Smooth muscle cell (in vitro differentiated cells): ENCODE results near the gene LRCH1. TPM values are rescaled to one million over a fixed set of nuclear protein-coding genes. Genes with fewer than 3 reads are reported as not detected.

Experiments used
- DNase-seq: peaks from one replicate; lab custom pipeline; 2025; ENCODE audit not compliant: unreplicated experiment; lab: John Stamatoyannopoulos, UW
- H2AFZ ChIP-seq: fragments of 200-600 bp; sonication (generic); 2 replicates; pipeline ENCODE4 v1.6.0; 2016; ENCODE audit warnings: antibody characterized with exemption, low read depth, mild to moderate bottlenecking
- H3F3A ChIP-seq: fragments of 200-600 bp; sonication (generic); 2 replicates; pipeline ENCODE4 v1.6.0; 2017; ENCODE audit warnings: antibody characterized with exemption, low read depth
- H3K27ac ChIP-seq: fragments of 200-600 bp; sonication (generic); 2 replicates; pipeline ENCODE4 v1.5.1; 2016; ENCODE audit warnings: low read depth, mild to moderate bottlenecking
- H3K27me3 ChIP-seq: fragments of 200-600 bp; sonication (generic); 2 replicates; pipeline ENCODE4 v1.6.1; 2016; ENCODE audit warnings: low read depth, mild to moderate bottlenecking
- H3K36me3 ChIP-seq: fragments of 200-600 bp; sonication (generic); 2 replicates; pipeline ENCODE4 v1.5.1; 2016; ENCODE audit warnings: low read depth
- H3K4me1 ChIP-seq: fragments of 200-600 bp; sonication (generic); 2 replicates; pipeline ENCODE4 v1.5.1; 2016; ENCODE audit warnings: low read depth
- H3K4me2 ChIP-seq: fragments of 200-600 bp; sonication (generic); 2 replicates; pipeline ENCODE4 v1.6.0; 2016; ENCODE audit warnings: mild to moderate bottlenecking
- H3K4me3 ChIP-seq: fragments of 200-600 bp; sonication (generic); 2 replicates; pipeline ENCODE4 v1.5.1; 2016; ENCODE audit warnings: mild to moderate bottlenecking
- H3K79me2 ChIP-seq: fragments of 200-600 bp; sonication (generic); 2 replicates; pipeline ENCODE4 v1.6.0; 2016; ENCODE audit warnings: low read depth, mild to moderate bottlenecking
- H3K9ac ChIP-seq: fragments of 200-600 bp; sonication (generic); 2 replicates; pipeline ENCODE4 v1.6.0; 2016; ENCODE audit warnings: low read depth
- H3K9me3 ChIP-seq: fragments of 200-600 bp; sonication (generic); replicated peaks from 2 replicates; pipeline ENCODE4 v1.5.1; 2016; ENCODE audit warnings: low read depth
- H4K20me1 ChIP-seq: fragments of 200-600 bp; sonication (generic); 2 replicates; pipeline ENCODE4 v1.6.0; 2016; ENCODE audit warnings: low read depth
- WGBS: methylation state at CpG from one replicate; pipeline ENCODE4 v1.1.7; 2016; ENCODE audit warnings: low lambda C conversion rate; 5-methylcytosine and 5-hydroxymethylcytosine counted together
- polyA plus RNA-seq: library from polyadenylated mRNA; unstranded; fragments of >200 nt; fragmentation: Nextera tagmentation; extraction: Ambion mirVana; gene quantifications from 2 replicates; pipeline ENCODE4 v1.2.1, GENCODE V29; 2016
- total RNA-seq: library from RNA; depleted of rRNA; stranded (reverse); fragments of >200 nt; gene quantifications from 2 replicates; pipeline ENCODE4 v1.2.3, GENCODE V29; 2014
- TF ChIP-seq, protein P1 (sequence below): fragments of 200-600 bp; sonication (generic); IDR thresholded peaks from 2 replicates; pipeline ENCODE4 v1.5.1; 2017; ENCODE audit warnings: borderline replicate concordance, mild to moderate bottlenecking, antibody characterized with exemption; ENCODE audit not compliant: insufficient read depth, poor library complexity, severe bottlenecking

Gene LRCH1
- total and polyA plus RNA-seq, 2 experiments from 2014 or later: 9.4 to 27.7 TPM

DNA sequence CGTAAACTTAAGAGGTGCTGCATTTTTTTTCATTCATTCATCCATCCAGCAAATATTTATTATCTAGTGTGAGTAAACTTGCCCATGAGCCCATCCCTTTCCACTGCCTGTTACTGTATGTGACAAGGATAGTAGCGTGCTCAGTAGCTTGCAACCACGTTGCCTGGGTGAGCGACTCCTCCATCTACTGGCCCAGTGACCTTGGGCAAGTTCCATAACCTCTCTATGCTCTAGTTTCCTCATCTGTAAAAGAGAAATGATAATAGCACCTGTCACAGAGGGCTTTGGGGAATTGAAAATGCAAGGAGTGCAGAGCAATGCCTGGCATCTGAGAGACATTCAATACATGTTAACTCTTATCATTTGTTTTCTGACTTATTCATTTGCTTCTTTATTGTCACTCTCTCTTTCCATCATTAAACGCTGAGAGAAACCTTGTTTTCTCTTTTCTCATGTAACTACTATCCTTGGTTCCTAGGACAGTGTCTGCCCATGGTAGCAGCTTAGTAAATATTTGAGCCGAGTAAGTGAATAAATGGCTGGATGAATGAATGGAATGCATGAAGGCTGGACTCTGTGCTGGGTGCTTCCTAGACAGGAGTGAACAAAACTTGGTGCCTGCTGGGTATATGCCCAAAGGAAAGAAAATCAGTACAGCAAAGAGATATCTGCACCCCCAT lies 19.9 kb downstream of the LRCH1 start:
- TF ChIP-seq, protein P1, sequence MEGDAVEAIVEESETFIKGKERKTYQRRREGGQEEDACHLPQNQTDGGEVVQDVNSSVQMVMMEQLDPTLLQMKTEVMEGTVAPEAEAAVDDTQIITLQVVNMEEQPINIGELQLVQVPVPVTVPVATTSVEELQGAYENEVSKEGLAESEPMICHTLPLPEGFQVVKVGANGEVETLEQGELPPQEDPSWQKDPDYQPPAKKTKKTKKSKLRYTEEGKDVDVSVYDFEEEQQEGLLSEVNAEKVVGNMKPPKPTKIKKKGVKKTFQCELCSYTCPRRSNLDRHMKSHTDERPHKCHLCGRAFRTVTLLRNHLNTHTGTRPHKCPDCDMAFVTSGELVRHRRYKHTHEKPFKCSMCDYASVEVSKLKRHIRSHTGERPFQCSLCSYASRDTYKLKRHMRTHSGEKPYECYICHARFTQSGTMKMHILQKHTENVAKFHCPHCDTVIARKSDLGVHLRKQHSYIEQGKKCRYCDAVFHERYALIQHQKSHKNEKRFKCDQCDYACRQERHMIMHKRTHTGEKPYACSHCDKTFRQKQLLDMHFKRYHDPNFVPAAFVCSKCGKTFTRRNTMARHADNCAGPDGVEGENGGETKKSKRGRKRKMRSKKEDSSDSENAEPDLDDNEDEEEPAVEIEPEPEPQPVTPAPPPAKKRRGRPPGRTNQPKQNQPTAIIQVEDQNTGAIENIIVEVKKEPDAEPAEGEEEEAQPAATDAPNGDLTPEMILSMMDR: no peak
- Histone ChIP-seq H3K9ac (no peak overlapping the region), H3F3A (no peaks in the 10 kb centered on the region), H3K9me3 (no peaks in the 10 kb centered on the region), H3K4me2 (no peak overlapping the region), H3K36me3 (no peaks in the 10 kb centered on the region), H3K79me2 (peaks cover 90% of the 10 kb centered on the region), H3K27ac (no peak overlapping the region), H4K20me1 (peaks cover 97% of the 10 kb centered on the region), H3K27me3 (no peaks in the 10 kb centered on the region), H3K4me3 (no peak overlapping the region), H3K4me1 (peaks cover 10% of the 10 kb centered on the region), H2AFZ (no peak overlapping the region)
- 94% methylated on average over 6 of the region's 6 CpGs for WGBS
- no peak for DNase-seq

DNA sequence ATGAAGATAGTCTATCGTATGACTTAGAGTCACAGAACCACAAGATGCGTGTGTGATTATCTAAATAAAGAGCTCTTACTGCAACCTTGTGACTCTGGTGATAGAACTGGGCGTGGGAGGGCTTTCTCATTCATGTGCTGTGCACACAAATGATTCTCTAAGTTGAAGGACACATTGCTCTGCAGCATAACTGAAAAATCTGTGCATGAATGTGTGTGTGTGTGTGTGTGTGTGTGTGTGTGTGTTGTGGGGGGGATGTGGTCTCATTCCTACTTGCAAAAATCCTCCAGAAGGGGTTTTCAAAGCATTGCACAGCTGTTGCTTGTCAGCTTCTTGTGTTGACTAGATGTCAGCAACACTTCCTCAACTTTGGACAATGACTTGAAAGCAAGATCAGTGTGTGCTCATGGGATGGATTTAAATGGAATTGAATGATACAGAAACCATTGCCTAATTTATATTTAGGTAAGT lies 22.4 kb downstream of the LRCH1 start:
- no peak for DNase-seq
- Histone ChIP-seq H3K9me3 (no peaks in the 10 kb centered on the region), H3K27me3 (no peaks in the 10 kb centered on the region), H3K79me2 (peaks cover 90% of the 10 kb centered on the region), H2AFZ (no peak overlapping the region), H3K4me2 (peak overlapping the region; percentile 47), H3K9ac (no peak overlapping the region), H3K4me3 (no peak overlapping the region), H3K4me1 (peaks cover 14% of the 10 kb centered on the region), H3K27ac (no peak overlapping the region), H3K36me3 (no peaks in the 10 kb centered on the region), H4K20me1 (peaks cover 97% of the 10 kb centered on the region), H3F3A (peaks cover 3% of the 10 kb centered on the region)
- WGBS: 65% methylated on average over 3 of the region's 3 CpGs
- TF ChIP-seq, protein P1: no peak

DNA sequence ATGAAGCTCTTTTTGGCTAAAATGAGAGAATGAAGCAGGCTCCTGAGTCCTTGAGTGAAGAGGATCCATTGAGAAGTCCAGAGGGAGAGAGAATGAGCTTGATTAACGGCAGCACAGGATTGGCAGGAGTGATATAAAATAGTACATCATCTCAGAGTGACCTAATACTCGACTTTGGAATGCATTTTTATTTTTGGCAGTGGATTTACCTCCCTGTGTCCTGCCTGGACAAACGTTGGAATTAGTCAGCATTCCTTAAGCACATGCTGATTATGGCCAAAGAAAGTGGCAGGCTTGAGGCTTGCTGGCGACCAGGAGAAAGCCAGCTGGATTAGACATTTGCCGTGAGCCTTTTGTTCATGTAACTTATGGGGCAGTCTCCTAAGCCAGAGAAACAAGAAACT lies 22.9 kb downstream of the LRCH1 start:
- WGBS: 31% methylated on average over 5 of the region's 5 CpGs
- Histone ChIP-seq H3K4me2 (peak overlapping the region; percentile 27), H3K9me3 (no peaks in the 10 kb centered on the region), H4K20me1 (peaks cover 97% of the 10 kb centered on the region), H3K4me1 (peaks cover 16% of the 10 kb centered on the region), H3F3A (peaks cover 3% of the 10 kb centered on the region), H3K4me3 (no peak overlapping the region), H3K36me3 (no peaks in the 10 kb centered on the region), H2AFZ (no peak overlapping the region), H3K27me3 (no peaks in the 10 kb centered on the region), H3K27ac (peak overlapping the region; percentile 4), H3K79me2 (peaks cover 90% of the 10 kb centered on the region), H3K9ac (no peak overlapping the region)
- DNase-seq: no peak
- TF ChIP-seq, protein P1: no peak

DNA sequence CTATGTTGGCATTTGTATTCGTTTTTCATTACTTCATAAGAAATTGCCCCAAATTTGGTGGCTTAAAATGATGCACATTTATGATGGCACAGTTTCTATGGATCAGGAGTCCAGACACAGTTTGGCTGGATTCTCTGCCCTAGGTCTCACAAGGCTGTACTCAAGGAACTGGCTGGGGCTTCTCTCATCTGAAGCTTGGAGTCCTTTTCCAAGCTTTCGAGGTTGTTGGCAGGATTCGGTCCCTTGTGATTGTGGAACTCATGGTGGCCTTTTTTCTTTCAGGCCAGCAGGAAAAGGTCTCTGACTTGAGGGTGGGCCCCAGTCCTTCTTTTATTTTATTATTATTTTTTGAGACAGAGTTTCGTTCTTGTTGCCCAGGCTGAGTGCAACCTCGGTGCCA lies 23.8 kb downstream of the LRCH1 start:
- Histone ChIP-seq H4K20me1 (peaks cover 97% of the 10 kb centered on the region), H3K79me2 (peaks cover 90% of the 10 kb centered on the region), H3K4me2 (no peak overlapping the region), H3K36me3 (no peaks in the 10 kb centered on the region), H3K4me1 (peaks cover 16% of the 10 kb centered on the region), H3K9ac (no peak overlapping the region), H3K27ac (no peak overlapping the region), H3K27me3 (no peaks in the 10 kb centered on the region), H2AFZ (no peak overlapping the region), H3F3A (peaks cover 3% of the 10 kb centered on the region), H3K9me3 (no peaks in the 10 kb centered on the region), H3K4me3 (no peak overlapping the region)
- WGBS: 98% methylated on average over 5 of the region's 5 CpGs
- TF ChIP-seq, protein P1: no peak
- no peak for DNase-seq
